Hepatocyte (in vitro differentiated cells): ENCODE measurements around the gene RAMP3. TPM values are rescaled to one million over a fixed set of nuclear protein-coding genes. Genes with fewer than 3 reads are reported as not detected.

Experiments used
- DNase-seq: peaks from one replicate; pipeline ENCODE4 v3.0.0-alpha.2; 2016; ENCODE audit warnings: low spot score
- H2AFZ ChIP-seq: fragments of 200-600 bp; sonication (generic); 2 replicates; pipeline ENCODE4 v1.6.0; 2016; ENCODE audit warnings: antibody characterized with exemption, mild to moderate bottlenecking
- H3K27ac ChIP-seq: fragments of 200-600 bp; sonication (generic); 2 replicates; pipeline ENCODE4 v1.5.1; 2016; ENCODE audit warnings: mild to moderate bottlenecking
- H3K27me3 ChIP-seq: fragments of 200-600 bp; sonication (generic); 2 replicates; pipeline ENCODE4 v1.6.1; 2016
- H3K36me3 ChIP-seq: fragments of 200-600 bp; sonication (generic); replicated peaks from 2 replicates; pipeline ENCODE4 v1.5.1; 2016; ENCODE audit warnings: low read depth; ENCODE audit not compliant: insufficient read depth
- H3K4me1 ChIP-seq: fragments of 200-600 bp; sonication (generic); 2 replicates; pipeline ENCODE4 v1.5.1; 2016; ENCODE audit warnings: mild to moderate bottlenecking, moderate library complexity; ENCODE audit not compliant: insufficient read depth
- H3K4me2 ChIP-seq: fragments of 200-600 bp; sonication (generic); 2 replicates; pipeline ENCODE4 v1.6.0; 2016
- H3K4me3 ChIP-seq: fragments of 200-600 bp; sonication (generic); 2 replicates; pipeline ENCODE4 v1.5.1; 2016; ENCODE audit warnings: mild to moderate bottlenecking
- H3K79me2 ChIP-seq: fragments of 200-600 bp; sonication (generic); 2 replicates; pipeline ENCODE4 v1.6.0; 2017; ENCODE audit warnings: mild to moderate bottlenecking
- H3K9me2 ChIP-seq: fragments of 200-600 bp; sonication (generic); replicated peaks from 2 replicates; pipeline ENCODE4 v1.6.0; 2017; ENCODE audit warnings: mild to moderate bottlenecking; ENCODE audit not compliant: insufficient read depth
- H3K9me3 ChIP-seq: fragments of 200-600 bp; sonication (generic); 2 replicates; pipeline ENCODE4 v1.5.1; 2016; ENCODE audit warnings: low read depth, mild to moderate bottlenecking
- H4K20me1 ChIP-seq: fragments of 200-600 bp; sonication (generic); 2 replicates; pipeline ENCODE4 v1.6.0; 2016; ENCODE audit warnings: mild to moderate bottlenecking; ENCODE audit not compliant: insufficient read depth, poor library complexity, severe bottlenecking
- CTCF ChIP-seq: fragments of 200-600 bp; sonication (generic); IDR thresholded peaks from 2 replicates; pipeline ENCODE4 v1.5.1; 2016; ENCODE audit warnings: antibody characterized with exemption, mild to moderate bottlenecking; ENCODE audit not compliant: poor library complexity
- EZH2 ChIP-seq: fragments of 200-600 bp; sonication (generic); IDR thresholded peaks from 2 replicates; pipeline ENCODE4 v1.6.1; 2016; ENCODE audit warnings: antibody characterized with exemption, mild to moderate bottlenecking, borderline replicate concordance
- EZH2phosphoT487 ChIP-seq: fragments of 200-600 bp; sonication (generic); IDR thresholded peaks from one replicate; pipeline ENCODE4 v1.6.1; 2018; ENCODE audit warnings: antibody characterized with exemption, mild to moderate bottlenecking, low read depth, moderate library complexity; ENCODE audit not compliant: unreplicated experiment, severe bottlenecking
- WGBS: methylation state at CpG from one replicate; pipeline ENCODE4 v1.1.6; 2016; ENCODE audit warnings: low lambda C conversion rate; ENCODE audit errors: missing lambda C conversion rate; 5-methylcytosine and 5-hydroxymethylcytosine counted together
- polyA plus RNA-seq: library from polyadenylated mRNA; unstranded; fragments of >200 nt; fragmentation: Nextera tagmentation; extraction: Ambion mirVana; gene quantifications from 2 replicates; pipeline ENCODE4 v1.2.1, GENCODE V29; 2016
- total RNA-seq: library from RNA; depleted of rRNA; stranded (reverse); fragments of >200 nt; gene quantifications from 2 replicates; pipeline ENCODE4 v1.2.3, GENCODE V29; 2014

The RAMP3 gene
- total and polyA plus RNA-seq, 2 experiments from 2014 or later, result not detected

GRCh38 chr7:45186261-45186813, 28.7 kb downstream of the RAMP3 start:
- no peaks in the 10 kb centered on the region for H3K79me2 ChIP-seq
- no peak for DNase-seq

GRCh38 chr7:45187089-45187945, 29.7 kb downstream of the RAMP3 start:
- H2AFZ ChIP-seq, result no peak overlapping the region
- no peak overlapping the region for H3K27ac ChIP-seq
- H3K27me3 ChIP-seq, result no peaks in the 10 kb centered on the region
- no peaks in the 10 kb centered on the region for H3K4me1 ChIP-seq
- no peak for TF ChIP-seq EZH2phosphoT487
- no peak for TF ChIP-seq CTCF
- TF ChIP-seq EZH2, result no peak
- H3K9me3 ChIP-seq, result no peaks in the 10 kb centered on the region
- no peaks in the 10 kb centered on the region for H4K20me1 ChIP-seq
- no peak overlapping the region for H3K4me3 ChIP-seq
- no peak for DNase-seq
- no peaks in the 10 kb centered on the region for H3K36me3 ChIP-seq
- WGBS, result 84% methylated on average over 9 of the region's 9 CpGs
- H3K4me2 ChIP-seq, result no peak overlapping the region
- H3K9me2 ChIP-seq, result no peaks in the 10 kb centered on the region
- H3K79me2 ChIP-seq, result no peaks in the 10 kb centered on the region

More at GRCh38 chr7:45186261-45186813, 28.7 kb downstream of the RAMP3 start:
- no peaks in the 10 kb centered on the region for H3K4me1 ChIP-seq
- H3K4me2 ChIP-seq, result no peak overlapping the region
- TF ChIP-seq CTCF (no peak), EZH2phosphoT487 (no peak), EZH2 (no peak)
- H3K9me2 ChIP-seq, result no peaks in the 10 kb centered on the region
- H4K20me1 ChIP-seq, result no peaks in the 10 kb centered on the region
- no peaks in the 10 kb centered on the region for H3K36me3 ChIP-seq
- H3K27me3 ChIP-seq, result no peaks in the 10 kb centered on the region
- H3K9me3 ChIP-seq, result no peaks in the 10 kb centered on the region
- 89% methylated on average over 11 of the region's 11 CpGs for WGBS
- H3K4me3 ChIP-seq, result no peak overlapping the region
- no peak overlapping the region for H3K27ac ChIP-seq
- H2AFZ ChIP-seq, result no peak overlapping the region

- no peaks in the 10 kb centered on the region for H3K27me3 ChIP-seq
- no peaks in the 10 kb centered on the region for H3K79me2 ChIP-seq
- H2AFZ ChIP-seq, result no peak overlapping the region
- TF ChIP-seq CTCF, result no peak
- TF ChIP-seq EZH2, result no peak
- no peak for TF ChIP-seq EZH2phosphoT487
- H3K27ac ChIP-seq, result no peak overlapping the region
- no peaks in the 10 kb centered on the region for H4K20me1 ChIP-seq
- H3K36me3 ChIP-seq, result no peaks in the 10 kb centered on the region
- no peak for DNase-seq
- no peaks in the 10 kb centered on the region for H3K4me1 ChIP-seq
- WGBS, result 93% methylated on average over 8 of the region's 8 CpGs
- H3K4me3 ChIP-seq, result no peak overlapping the region
- H3K4me2 ChIP-seq, result no peak overlapping the region
- no peaks in the 10 kb centered on the region for H3K9me3 ChIP-seq
- H3K9me2 ChIP-seq, result no peaks in the 10 kb centered on the region
Observed at GRCh38 chr7:45187946-45188411, 30.4 kb downstream of the RAMP3 start.
